HG03025 (cell line): ENCODE measurements around the gene JAG2.
"Not testable (repeated sequence)": the region's sequence is repeated elsewhere in the genome, so short reads cannot be mapped to it uniquely, and the experiment has no call there.

Source experiments
- ATAC-seq: cut with Tn5 transposase; IDR thresholded peaks from one replicate; pipeline ENCODE4 v1.9.1; 2021; ENCODE audit warnings: mild to moderate bottlenecking, moderate library complexity; ENCODE audit not compliant: unreplicated experiment, low FRiP score

Gene JAG2

DNA sequence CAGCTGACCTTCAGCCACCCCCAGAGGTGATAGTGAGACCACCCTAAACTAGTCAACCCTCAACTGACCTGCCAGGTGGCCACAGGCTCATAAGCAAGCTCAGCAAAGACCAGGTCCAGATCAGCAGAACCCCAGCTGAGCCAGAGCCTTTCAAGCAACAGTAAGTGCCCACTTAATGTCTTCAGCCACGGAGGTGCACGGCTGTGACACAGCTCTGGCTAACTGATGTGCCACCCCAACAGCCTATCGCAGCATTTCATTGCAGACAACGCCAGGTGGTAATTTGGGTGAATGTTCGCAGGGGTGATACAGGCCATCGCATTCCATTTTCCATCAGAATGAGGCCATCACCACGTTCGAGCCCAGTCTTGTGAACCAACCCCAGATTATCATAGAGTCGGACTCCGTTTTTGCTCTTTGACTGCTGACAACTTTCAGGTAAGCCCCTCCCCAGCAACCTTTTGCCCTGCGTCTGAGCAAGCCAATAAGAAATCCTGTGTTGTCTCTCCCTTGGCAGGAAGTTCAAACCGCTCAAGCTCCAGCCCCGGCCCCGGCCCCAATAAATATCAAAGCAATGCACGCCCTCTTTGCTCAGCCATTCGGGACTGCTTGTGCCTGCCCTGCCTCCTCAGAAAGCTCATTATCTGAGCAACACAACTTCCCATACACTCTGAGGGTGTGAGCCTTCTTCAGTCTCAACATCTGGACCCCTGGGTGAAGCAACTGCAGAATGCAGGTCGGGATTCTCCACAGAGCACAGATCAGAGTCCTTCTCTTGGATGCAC lies 44.4 kb downstream of the JAG2 start:
- ATAC-seq, result no peak

DNA sequence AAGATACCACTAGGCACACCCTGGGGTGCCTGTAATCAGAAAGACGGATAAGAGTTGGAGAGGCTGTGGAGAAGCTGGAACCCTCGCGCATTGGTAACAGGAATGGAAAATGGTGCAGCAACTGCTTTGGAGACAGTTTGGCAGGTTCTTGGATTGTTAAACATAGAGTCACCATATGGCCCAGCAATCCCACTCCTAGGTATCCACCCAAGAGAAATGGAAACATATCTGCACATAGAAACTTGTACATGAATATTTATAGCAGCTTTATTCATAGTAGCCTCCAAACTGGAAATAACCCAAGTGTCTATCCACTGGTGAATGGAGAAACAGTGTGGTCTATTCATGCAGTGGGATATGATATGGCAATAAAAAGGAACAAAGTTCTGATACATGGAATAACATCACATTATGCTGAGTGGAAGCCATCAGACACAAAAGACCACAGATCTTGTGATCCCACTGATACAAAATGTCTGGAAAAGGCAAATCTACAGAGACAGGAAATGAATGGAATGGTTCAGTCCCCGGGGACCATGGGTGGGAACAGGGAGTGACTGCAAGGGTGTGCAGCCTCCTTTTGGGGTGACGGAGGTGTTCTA lies 45.4 kb downstream of the JAG2 start:
- ATAC-seq, result no peak

DNA sequence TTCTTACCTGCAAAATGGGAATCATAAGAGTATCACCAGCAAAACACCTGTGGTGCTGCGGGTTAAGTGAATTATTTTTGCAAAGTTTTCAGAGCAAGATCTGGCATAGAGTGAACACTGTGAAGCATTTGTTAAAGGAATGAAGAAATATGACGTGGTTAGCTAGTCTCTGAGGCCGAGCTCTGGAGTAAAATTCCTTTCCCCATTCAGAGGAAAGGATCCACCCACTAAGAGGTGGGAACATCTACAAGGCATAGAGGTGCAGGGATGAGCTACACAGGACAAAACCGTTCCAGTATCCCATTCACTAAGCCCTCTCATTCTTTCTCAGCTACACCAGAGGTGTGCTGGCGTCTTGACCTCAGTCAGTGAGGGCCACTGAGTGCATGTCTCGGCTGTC lies 48.5 kb downstream of the JAG2 start:
- no peak for ATAC-seq

DNA sequence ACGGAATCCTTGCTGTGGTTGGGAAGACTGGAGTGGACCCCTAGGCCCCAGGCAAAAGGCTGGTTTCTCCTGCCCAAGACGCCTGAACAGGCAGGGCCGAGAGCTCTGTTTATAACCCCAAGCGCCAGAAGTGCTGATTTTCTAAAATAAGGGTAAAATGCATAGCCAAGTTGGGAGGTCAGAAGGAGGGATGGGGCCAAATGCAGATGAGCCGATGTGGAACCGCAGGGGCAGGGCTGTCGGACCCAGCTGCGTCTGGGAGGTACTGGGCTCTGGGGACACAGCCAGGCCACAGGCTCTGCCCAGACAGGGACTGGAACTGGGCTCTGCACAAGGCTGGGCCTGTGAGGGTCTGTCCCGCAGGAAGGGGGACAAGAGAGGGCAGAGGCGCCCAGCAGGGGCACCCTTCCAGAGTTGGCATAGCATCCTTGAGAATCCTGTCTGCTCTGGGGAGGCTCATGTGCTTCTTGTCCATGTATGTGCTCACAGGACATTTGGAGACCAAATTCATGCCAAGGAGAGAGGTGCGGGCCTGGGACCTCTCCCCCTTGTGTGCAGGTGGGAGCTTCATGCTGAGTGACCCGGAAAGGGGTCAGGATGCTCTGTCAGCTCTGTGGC lies 49.1 kb downstream of the JAG2 start:
- ATAC-seq, result no peak

DNA sequence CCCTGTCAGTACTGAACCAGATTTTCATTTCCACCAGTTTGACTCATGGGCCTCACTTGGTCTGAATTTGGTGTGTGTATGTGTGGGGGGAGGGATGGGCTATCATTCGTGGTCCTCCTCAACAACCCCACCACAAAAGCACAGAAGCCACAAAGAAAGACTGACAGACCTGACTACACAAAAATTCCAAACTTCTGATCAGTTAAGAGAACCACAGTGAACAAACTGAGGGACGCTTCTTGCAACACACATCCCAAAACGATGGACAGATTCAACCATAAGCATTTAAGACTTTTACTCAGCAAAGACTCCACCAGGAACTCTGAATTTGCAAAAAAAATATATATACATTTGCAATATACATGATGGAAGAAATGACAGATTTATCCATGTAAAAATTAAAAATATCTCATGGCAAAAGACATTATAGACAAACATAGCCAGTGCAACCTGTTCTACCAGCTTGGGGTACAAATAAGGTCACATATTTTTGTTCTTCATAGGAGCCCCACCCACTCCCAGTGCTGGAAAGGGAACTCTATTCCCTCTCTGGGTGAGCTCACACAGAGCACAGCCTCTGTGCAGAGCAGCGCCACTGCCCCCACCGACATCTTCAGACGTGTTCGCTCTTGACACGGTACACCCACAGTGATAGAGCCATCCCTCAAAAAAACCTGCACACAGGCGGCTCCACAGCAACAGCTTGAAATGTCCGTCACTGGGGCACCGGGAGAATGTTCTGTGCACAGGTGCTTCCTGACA lies 49.7 kb downstream of the JAG2 start:
- no peak for ATAC-seq

DNA sequence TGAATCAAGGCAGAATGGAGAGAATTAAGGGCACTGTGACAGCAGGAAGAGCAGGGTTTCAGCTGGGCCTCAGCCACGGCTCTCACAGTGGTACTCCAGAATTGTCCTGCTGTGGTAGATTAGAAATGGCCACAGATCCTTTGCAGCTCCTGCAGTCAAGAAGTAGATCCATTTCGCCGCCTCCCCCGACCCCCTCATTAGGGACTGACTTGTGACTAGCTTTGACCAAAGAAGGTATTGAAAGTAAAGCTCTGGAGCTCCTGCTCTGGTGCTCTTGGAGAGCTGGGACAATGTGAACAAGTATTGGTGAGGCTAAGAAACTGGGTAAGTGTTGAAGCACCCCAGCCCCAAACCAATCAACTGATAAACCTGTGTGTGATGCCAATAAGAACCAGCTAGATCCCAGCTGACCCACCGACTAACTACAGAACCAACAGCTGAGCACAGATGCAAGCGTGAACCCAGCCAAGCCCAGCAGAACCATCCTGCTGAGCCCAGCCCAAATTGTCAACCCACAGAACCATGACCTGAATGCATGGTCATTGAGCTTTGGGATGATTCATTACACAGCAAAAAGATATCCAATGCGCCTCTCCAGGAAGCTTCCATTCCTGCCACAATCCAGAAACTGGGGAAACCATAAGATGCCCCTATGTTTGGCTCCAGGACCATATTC lies 50.7 kb downstream of the JAG2 start:
- no peak for ATAC-seq

DNA sequence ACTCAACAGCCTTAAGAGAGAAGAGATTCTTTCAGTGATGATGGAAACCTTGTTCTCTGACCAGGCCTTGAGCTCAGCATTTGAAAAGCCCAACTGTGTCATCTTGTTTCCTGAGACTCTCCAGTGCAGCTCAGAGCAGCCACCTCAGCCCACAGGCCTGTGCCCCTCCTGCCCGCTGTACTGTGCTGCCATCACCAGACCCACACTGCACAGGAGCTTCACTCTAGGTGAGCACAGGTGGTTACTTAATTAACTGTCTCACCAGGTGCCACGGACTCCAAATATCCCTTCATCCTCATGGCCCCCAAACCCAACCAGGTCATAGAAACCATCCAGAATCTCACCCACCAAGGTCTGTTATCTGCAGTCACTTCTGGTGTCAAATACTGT lies 51.3 kb downstream of the JAG2 start:
- no peak for ATAC-seq

DNA sequence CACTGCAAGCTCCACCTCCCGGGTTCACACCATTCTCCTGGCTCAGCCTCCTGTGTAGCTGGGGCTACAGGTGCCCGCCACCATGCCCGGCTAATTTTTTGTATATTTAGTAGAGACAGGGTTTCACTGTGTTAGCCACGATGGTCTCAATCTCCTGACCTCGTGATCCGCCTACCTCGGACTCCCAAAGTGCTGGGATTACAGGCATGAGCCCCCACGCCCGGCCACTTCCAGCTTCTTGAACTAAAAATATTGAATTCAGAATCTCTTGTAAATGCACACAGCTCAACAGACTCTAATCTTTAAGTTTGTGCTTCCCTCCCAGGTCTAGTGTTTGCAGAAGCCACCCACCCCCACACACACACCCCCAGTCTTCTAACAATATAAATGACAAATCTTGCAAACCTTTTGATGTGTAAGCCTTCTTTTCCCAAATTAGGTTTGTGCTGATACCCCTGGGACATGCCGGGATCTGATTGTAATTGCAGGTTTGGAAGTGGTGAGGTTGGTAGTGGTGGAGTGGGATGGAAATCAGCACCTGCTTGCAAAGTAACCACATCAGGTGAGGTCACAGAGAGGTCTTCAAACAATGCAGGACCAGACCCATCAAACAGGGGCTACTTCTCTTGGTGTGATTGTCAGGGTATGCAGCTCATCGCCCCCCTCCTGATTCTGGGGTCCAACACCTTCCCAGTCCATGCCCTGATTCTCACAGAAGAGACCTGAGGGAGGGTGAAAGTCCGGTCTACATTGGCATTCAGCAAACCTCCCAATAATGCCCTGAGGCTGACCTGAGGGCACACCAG lies 51.9 kb downstream of the JAG2 start:
- no peak for ATAC-seq

DNA sequence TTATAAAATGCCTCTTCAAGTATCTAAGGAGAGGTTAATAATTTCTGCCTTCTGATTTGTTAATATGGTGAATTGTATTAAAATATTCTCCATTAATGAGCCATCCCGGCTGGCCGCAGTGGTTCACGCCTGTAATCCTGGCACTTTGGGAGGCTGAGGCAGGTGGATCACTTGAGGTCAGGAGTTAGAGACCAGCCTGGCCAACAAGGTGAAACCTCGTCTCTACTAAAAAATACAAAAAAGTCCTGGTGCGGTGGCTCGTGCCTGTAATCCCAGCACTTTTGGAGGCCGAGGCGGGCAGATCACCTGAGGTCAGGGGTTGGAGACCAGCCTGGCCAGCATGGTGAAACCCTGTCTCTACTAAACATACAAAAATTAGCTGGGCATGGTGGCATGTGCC lies 59.3 kb downstream of the JAG2 start:
- not testable (repeated sequence) for ATAC-seq

DNA sequence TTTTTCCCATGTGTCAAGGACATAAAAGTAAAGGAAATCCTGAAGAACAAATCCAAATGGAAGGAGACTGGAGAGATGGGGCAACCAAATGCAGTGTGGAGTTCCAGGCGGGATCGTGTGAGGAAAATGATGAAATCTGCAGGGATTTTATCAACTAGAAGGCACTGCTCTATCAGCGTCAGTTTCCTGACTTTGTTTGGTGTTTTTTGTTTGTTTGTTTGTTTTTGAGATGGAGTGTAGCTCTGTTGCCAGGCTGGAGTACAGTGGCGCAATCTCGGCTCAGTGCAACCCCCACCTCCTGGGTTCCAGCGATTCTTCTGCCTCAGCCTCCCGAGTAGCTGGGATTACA lies 60.1 kb downstream of the JAG2 start:
- ATAC-seq, result no peak

DNA sequence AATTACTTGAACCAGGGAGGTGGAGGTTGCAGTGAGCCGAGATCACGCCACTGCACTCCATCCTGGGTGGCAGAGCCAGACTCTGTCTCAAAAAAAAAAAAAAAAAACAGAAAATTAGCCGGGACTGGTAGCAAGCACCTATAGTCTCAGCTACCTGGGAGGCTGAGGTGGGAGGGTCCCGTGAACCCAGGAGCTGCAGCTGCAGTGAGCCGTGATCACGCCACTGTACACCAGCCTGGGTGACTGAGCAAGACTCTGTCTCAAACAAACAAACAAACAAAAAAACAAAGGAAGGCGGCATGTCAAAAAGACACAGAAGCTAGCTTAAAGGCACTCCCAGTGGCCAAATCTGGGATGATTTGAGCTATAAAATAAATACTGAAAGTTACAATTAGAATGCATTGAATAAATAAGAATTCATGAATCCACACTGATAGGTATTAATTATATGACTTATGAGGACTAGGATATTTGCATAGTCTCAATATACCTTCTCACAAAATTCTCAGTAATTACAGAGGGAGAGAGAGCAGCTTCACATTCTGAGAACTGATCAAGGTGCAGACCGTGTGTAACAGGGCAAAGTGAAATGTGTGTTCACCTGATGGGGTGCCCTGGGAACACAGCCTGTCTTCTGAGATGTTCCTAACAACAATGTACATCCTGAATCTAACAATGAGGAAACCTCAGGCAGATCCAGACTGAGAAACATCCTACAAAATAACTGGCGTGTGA lies 60.6 kb downstream of the JAG2 start:
- no peak for ATAC-seq

DNA sequence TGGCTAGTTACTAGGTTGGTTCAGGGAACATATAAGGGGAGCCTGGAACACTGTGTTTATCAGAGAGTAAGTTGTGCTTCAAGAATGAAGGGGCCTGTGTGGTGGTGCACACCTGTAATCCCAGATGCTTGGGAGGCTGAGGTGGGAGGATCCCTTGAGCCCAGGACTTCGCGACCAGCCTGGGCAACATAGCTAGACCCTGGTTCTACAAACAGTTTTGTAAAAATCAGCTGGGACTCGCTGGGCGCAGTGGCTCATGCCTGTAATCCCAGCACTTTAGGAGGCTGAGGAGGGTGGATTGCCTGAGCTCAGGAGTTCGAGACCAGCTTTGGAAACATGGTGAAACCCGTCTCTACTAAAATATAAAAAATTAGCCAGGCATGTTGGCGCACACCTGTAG lies 61.2 kb downstream of the JAG2 start:
- no peak for ATAC-seq

DNA sequence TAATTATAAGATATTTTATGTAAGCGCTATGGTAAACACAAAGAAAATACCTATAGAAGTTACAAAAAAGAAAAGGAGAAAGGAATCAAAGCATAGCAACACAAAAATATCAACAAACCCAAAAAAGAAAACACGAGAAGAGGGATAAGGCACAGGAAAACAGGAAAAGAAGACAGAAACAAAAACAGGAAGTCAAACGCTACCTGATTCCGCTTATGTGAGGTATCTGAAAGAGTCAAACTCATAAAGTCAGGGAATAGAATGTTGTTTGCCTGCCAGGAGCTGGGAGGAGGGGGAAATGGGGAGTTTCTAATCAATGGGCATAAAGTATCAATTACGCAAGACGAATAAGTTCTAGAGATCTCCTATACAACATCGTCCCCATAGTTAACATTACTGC lies 63.4 kb downstream of the JAG2 start:
- ATAC-seq, result no peak

DNA sequence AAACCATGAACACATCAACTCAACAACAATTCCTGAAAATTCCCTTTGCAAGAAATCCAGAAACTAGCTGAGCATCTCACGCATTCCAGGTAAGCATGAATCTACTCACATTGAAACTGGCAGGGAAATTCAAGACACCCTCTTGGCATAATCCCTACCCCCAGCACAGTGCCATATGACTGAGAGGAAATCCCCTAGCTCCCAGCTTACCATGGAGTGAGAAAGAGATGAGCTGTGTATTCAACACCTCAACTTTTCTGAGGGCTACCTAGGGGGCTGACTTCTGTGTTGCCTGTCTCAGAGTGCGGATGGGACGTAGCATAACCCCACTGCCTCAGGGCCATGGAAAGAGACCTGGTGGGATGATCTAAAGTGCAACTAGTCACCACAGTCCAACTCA lies 65.7 kb downstream of the JAG2 start:
- ATAC-seq, result no peak

DNA sequence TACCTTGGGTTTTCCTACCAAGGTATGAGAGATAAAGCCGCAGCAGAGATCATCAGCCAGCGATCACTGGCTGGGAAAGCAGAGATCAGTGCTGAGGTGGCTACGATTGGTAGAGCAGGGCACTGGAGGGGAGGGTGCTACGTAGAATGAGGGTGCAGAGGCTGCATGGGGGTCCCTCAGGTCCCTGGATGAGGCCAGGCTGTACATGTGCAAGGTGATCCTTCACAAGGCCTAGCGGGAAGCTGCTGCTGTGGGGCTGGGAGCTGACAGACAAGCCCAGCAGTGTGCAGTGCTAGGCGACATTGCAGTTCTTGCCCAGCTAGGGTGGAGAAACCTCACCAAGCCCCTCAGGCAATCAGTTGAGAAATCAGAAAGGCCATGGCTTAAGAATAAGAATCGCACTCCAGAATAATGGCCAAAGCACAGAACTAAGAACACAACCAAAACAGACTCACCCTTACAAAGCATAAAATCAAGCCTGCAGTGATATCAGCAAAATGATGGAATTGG lies 66.2 kb downstream of the JAG2 start:
- no peak for ATAC-seq

DNA sequence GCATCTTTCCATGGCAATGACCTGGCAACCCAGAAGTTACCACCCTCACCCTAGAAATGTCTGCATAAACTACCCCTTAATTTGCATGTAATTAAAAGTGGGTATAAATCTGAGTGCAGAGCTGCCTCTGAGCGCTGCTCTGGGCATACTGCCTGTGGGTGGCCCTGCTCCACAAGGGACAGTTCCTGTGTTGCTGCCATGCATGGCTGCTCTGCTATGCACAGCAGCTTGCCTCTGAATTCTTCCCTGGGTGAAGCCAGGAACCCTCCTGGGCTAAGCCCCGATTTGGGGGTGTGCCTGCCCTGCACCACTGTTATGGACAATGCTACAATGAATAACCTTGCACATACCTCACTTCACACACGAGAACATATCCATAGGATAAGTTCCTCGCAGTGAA lies 67.7 kb downstream of the JAG2 start:
- ATAC-seq, result no peak

DNA sequence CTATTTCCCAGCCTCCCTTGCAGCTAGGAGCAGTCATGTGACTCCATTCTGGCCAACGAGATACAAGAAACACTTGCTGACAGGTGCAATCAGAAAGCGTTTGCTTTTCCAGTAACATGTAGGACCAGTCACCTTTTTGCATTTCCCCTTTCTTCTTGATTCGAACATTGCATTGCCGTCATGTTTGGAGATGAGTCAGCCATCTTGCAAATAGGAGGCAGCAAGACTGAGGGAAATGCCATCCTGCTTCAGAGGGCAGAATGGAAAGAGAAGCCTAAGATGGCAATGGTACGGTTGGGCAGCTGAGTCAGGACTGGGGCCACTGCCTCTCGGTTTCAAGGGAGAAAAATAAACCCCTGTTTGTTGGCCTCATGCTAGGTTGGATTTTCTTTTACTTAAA lies 68.8 kb downstream of the JAG2 start:
- no peak for ATAC-seq

DNA sequence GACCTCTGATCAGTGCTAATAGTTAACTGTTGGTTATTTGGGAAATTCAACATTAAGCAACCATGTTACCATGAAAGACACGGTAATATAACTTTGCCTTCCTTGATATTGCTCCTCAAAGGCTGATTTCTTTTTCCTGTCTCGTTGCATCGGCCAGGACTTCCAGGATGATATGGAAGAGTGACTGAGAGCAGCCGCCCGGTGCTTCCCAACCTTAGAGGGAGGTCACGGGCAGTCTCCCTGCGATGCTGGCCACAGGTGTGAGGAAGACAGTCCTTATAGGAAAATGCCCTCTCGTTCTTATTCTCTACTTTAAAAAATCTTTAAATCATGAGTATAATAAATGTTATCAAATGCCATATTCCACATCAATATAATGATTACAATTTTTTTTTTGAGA lies 70.3 kb downstream of the JAG2 start:
- no peak for ATAC-seq

DNA sequence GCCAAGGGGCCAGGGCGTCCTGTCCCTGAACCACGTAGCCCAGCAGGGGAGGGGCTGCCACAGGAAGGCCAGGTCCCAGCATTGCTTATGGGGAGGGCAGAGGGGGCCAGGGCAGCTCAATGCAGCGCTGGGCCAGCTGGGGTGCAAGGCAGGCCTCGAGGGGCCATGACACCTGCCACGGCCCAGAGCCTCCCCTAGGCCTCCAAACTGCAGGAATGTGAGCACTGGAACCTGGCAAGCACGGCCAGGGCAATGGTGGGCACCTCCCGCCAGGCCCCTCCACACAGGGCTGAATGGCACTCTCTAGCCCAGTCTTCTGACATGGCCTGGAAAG lies 70.8 kb downstream of the JAG2 start:
- no peak for ATAC-seq
